22Rv1 (cell line): Measurements from ENCODE around the gene DGKI.

ENCODE experiments used
- H3K27ac ChIP-seq: fragments of 450-650 bp; 2 replicates; pipeline ENCODE4 v1.5.1; 2017
- ZFX ChIP-seq: fragments of 450-650 bp; IDR thresholded peaks from 2 replicates; pipeline ENCODE4 v1.6.1; 2017; ENCODE audit warnings: antibody characterized with exemption, borderline replicate concordance
- TF ChIP-seq, protein P1 (sequence below): fragments of 450-650 bp; IDR thresholded peaks from 2 replicates; pipeline ENCODE4 v1.5.1; 2017; ENCODE audit warnings: mild to moderate bottlenecking

The DGKI gene

DNA sequence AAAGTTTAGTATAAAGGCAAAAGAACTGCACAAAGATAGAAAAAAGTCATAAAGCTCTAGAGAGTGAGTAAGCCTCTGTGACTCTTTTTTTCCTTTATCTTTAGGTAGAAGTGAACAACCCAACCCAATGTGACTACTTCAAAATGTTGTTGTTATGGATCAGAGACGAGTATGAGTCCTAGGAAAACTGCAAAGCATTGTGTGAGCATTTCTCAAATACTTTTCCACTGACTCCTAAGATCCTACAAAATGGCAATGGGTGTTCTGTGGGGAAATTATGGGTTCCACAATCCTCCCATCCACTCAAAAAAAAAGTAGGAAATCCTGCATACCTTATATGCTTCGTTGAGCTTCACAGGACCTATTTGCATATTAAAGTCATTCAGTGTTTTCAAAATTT, 177.1 kb downstream of the DGKI start:
- no peak overlapping the region for H3K27ac ChIP-seq
- TF ChIP-seq ZFX: no peak
- TF ChIP-seq, protein P1, sequence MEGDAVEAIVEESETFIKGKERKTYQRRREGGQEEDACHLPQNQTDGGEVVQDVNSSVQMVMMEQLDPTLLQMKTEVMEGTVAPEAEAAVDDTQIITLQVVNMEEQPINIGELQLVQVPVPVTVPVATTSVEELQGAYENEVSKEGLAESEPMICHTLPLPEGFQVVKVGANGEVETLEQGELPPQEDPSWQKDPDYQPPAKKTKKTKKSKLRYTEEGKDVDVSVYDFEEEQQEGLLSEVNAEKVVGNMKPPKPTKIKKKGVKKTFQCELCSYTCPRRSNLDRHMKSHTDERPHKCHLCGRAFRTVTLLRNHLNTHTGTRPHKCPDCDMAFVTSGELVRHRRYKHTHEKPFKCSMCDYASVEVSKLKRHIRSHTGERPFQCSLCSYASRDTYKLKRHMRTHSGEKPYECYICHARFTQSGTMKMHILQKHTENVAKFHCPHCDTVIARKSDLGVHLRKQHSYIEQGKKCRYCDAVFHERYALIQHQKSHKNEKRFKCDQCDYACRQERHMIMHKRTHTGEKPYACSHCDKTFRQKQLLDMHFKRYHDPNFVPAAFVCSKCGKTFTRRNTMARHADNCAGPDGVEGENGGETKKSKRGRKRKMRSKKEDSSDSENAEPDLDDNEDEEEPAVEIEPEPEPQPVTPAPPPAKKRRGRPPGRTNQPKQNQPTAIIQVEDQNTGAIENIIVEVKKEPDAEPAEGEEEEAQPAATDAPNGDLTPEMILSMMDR: no peak

DNA sequence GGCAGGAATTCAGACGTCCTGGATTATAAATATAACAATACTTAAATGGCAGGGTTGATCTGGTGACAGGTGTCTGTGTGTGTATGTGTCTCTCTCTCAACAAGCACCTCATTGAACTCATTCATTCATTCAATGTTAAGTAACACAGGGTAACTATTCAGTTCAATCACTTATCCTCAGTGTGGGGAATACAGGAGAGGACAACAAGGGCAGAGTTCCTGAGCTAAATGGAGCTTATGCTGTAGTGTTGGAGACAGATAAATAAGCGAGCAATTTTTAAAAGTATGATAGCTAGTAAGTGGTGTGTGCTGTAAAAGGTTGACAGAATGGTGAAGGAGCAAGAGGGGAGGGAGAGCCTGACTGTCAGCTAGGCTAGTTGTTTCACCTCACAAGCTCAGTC, 178.4 kb downstream of the DGKI start:
- TF ChIP-seq, protein P1: no peak
- TF ChIP-seq ZFX: no peak
- H3K27ac ChIP-seq: no peak overlapping the region

DNA sequence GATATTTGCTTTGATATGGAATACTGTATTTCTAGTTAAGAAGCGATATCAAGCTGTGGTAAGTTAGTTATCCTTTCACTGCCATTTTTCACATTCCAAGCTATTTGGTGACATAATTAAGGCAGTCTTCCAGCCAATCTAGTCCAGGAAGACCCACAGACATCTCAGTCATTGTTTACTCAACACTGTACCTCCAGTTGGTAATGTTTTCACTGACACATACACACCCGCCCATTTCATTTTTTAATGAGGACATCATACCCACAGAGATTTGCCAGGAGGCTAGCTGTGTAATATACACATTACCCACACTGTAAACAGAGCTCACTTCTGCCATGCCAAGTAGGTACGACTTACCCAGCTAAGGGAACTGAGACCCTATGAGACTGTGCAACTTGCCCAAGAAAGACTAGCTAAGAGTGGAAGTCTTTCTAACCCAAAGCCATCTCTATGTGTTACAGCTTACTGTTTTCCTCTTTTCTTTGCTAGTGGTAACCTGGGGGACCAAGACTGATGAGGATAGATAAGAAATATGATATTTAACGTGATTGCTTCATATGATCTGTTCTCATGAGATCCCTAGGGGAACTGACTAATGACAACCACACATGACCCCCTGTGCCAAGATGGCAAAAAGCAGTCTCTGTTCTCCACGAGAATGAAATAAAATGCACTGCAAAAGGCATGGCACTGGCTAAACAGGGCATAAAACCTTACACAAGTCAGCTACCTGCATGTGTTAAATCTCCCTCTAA, 179.0 kb downstream of the DGKI start:
- TF ChIP-seq, protein P1: no peak
- no peak for TF ChIP-seq ZFX
- H3K27ac ChIP-seq: no peak overlapping the region

DNA sequence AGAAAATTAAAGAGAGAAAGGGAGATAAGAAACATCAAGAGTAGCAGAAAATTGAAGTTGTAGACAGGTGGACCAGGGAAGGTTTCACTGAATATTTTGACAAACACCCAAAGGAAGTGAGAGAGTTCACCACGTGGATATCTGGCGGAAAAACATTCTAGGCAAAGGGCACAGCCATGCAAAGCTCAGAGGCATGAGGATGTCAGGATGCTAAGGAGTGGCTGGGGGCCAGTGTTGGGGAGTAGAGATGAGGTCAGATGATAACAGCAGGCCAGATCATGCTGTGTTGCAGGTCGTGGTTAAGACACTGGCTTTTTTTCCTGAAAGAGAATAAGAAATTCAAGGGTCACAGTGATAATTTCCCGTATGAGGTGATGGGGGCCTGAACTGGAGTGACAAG, 181.9 kb downstream of the DGKI start:
- H3K27ac ChIP-seq: no peak overlapping the region
- TF ChIP-seq, protein P1: no peak
- no peak for TF ChIP-seq ZFX

DNA sequence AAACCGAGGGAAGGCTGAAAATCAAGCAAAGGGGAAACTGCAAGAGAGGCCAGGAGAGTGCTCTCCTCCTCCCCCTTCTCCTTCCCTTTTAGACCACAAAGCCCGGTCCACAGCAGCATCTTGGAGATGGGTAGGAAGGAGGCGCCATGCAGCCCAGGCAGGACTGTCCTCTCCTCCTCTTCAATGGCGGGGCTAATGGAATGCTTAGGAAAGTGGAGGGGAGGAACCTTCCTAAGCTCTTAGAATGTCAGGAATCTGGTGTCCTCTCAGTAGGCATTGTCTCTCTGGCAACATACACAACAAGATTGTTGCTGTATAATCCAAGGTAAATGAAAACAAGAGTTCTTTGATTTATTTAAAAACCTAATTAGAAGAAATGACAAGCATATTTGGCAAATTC, 185.1 kb downstream of the DGKI start:
- TF ChIP-seq, protein P1: no peak
- no peak for TF ChIP-seq ZFX

DNA sequence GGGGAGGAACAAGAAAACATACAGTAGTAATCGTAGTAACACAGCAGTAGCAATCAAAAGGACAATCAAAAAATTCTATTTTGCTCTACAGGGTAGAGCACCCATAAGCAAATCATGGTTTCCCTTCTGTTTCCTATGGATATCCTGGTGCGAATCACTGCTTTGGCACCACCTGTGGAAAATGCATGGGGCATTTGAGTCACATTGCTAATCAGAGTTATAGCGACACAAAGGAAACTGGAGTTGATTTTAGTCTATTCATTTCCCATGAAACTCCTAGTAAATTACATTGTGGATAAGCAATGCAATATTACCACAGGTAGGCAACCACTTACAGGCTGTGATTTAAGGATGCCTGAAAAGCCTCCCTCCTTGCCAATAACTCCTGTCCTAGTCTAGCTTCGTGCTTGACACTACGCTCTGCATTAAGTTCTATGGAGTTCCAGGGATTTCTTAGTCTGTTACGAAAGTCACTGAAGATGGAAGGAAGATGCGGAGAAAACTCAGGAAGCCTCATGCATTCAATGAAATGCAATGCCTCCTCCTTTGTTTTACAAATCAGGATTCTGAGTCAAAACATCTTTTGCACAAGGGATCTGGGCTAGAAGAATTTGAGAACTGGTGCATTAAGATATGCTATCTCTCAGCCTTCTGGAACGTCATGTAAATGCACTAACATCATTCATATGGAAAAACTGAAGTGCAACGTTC, 188.4 kb downstream of the DGKI start:
- H3K27ac ChIP-seq: no peak overlapping the region
- no peak for TF ChIP-seq ZFX
- TF ChIP-seq, protein P1: no peak

More for the DNA sequence above, 185.1 kb downstream of the DGKI start:
- no peak overlapping the region for H3K27ac ChIP-seq
